Measurements from ENCODE around the gene NPW.

The NPW gene

DNA sequence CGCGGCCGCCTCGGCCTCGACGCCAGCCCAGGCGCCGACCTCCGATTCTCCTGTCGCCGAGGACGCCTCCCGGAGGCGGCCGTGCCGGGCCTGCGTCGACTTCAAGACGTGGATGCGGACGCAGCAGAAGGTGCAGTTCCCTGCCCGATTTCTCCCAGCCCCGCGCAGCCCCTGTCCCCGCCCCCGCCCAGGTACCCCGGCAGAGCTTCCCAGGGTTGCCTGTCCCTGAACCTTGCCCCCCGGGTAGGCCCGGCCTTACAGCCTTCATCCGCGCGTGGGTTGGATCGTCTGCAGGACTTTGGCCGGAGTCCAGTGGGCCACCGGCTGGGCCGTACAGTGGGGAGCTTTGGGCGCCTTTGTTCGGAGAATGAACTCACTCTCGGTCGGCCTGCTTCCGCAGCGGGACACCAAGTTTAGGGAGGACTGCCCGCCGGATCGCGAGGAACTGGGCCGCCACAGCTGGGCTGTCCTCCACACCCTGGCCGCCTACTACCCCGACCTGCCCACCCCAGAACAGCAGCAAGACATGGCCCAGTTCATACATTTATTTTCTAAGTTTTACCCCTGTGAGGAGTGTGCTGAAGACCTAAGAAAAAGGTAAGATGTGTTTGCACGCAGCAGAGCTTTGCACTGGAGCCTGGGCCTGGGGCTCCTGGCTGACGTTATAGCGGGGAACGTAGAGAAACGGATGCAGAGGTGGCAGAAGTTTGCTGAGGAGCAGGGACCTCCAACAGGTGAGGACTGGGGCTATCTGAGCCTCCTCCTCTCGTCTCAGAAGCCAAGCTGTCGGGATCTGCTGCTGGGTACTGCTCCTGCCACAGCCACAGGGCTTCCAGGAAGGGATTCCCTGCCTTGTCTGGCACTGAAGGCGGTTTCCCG lies 35.0 kb upstream of the NPW start:
- DNase-seq (ENCODE audit: low spot score): peak; percentile 67

DNA sequence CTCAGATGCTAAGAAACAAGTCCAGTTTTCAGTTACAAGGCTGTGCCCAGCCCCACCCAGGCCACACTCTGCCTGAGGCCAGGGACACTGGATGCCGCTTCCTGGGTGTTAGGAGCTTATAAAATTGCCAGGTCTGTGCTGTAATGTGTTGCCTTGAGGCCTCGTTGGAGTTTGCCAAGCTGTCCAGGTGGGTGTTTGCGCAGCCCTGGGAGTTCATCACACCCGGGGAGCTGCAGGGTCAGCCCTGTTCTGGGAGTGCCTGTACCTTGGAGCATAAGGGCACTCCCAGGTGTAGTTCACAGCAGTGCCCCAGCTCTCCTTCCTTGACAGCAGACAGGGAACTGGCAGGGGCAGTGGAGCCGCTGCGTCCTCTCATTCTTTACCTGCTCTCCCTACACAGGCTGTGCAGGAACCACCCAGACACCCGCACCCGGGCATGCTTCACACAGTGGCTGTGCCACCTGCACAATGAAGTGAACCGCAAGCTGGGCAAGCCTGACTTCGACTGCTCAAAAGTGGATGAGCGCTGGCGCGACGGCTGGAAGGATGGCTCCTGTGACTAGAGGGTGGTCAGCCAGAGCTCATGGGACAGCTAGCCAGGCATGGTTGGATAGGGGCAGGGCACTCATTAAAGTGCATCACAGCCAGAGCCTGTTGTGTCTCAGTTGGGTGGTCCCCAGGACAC lies 34.0 kb upstream of the NPW start:
- DNase-seq (ENCODE audit: low spot score): no peak

- no peak for DNase-seq (ENCODE audit: low spot score)
Observed at GRCh38 chr16:1987198-1987597, 32.4 kb upstream of the NPW start.

DNA sequence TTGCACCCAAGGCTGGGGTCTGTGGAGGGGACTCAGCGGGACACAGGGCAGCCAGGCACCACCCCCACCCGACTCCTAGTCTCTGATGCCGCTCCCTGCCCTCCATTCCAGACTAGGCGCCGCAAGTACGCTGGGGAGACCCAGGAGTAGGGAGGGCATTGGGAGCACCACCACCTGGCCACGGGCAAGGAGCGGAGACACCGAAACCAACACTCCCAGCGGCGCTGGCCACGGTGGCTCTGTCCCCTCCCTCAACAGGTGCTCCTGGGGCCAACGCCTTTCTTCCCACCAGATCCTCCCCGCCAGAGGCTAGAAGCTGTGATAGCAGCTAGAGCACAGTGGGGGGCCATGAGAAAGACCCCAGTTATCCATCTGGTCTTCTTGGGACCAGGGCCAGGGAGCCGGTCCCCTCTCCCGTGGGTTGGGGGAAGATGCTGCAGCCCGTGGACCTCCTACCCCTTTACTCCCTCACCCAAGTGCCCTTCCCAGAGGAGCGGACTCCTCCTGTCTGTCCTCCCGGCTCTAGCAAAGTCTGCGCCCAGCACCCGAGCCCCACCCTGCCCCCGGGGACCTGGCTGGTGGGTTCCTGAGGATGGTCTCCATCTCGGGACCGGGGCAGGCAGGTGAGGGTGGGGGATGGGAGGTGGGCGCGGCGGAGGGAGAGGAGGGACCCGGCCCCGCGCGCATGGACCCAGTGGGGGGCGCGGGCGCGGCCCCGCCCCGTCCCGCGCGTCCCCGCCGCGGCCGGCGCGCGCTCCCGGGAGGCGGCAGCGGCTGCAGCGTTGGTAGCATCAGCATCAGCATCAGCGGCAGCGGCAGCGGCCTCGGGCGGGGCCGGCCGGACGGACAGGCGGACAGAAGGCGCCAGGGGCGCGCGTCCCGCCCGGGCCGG lies 30.1 kb upstream of the NPW start, which contains the start of gene SYNGR3:
Gene SYNGR3, plus strand, starts transcription at position 762 of the 892 bp plus-strand sequence. CDS start 133 bp downstream, outside the sequence.
- DNase-seq (ENCODE audit: low spot score): peak; percentile 46

GRCh38 chr16:1990101-1990350 lies 29.6 kb upstream of the NPW start:
- DNase-seq (ENCODE audit: low spot score): no peak

DNA sequence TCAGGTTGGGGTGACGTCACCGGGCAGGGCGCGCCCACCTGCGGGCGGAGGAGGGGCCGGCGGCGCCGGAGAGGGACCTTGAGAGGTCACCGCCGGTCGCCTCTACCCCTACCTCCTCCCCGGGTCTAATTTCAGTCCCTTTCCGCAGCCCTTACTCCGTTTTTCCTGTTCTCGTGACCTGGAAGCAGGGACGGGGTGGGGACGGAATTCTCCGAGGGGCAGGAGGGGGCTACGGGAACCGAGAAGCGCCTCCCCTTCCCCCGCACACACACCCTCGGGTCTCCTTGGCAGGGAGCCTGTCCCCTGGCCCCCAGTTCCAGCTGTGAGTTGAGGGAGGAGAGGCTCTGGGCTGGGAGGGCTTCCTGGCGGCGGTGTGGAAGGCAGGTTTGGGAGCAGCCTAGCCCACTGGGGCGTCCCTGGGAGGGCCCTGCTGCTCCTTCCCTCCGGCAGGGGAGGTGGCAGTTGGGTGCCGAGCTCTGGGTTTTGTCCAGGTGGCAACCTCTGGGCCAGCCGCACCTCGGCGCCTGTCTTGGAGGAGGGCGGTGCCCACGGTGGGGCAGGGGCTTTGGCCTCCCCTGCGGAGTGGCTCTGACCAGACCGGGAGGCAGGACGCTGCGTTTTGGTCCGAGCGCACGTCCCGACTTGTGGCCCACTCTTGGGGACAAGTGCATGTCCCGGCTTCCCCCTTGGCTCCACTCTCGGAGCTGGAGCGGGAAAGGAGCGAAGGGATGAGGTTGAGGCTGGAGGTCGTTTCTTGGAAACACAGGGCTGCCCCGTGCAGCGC lies 29.0 kb upstream of the NPW start:
- peak; percentile 75 for DNase-seq (ENCODE audit: low spot score)

- no peak for DNase-seq (ENCODE audit: low spot score)
Observed at GRCh38 chr16:1991135-1991551, 28.4 kb upstream of the NPW start.

DNA sequence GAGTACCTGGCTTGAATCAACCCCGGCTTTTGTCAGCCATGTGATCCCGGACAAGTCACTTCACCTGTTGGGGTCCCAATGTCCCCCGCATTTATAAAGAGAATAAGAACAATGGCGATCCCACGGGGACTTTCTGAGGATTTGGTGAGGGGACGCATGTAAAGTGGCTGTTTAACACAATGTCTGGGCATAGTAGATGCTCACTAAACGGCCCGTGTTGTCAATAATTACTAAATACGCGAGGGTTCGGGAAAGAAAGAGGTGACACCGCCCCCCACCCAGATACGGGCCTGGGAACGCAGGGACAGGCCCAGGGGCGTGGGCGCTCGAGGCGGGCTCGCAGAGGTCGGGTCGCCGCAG lies 28.0 kb upstream of the NPW start:
- DNase-seq (ENCODE audit: low spot score): no peak

- DNase-seq (ENCODE audit: low spot score): peak; percentile 92
Observed at GRCh38 chr16:1991948-1992703, 27.5 kb upstream of the NPW start.

DNA sequence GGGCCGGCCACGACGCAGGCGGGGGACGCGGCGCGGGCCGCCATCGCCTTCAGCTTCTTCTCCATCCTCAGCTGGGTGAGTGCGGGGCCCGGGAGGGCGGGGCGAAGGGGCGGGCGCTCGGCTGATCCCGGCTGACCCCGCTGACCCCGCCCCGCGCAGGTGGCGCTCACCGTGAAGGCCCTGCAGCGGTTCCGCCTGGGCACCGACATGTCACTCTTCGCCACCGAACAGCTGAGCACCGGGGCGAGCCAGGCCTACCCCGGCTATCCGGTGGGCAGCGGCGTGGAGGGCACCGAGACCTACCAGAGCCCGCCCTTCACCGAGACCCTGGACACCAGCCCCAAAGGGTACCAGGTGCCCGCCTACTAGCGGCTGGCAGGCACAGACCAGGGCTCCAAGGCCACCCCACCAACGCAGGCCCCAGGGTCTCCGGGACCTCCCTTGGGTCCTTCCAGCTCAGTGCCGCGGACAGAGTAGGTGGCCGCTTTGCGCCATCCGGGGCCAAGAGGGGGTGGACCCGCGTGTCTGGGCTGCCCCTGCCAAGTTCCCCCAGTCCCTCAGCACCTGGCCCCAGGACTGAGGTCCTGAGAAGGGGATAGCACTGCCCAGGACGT lies 26.8 kb upstream of the NPW start:
- no peak for DNase-seq (ENCODE audit: low spot score)

DNA sequence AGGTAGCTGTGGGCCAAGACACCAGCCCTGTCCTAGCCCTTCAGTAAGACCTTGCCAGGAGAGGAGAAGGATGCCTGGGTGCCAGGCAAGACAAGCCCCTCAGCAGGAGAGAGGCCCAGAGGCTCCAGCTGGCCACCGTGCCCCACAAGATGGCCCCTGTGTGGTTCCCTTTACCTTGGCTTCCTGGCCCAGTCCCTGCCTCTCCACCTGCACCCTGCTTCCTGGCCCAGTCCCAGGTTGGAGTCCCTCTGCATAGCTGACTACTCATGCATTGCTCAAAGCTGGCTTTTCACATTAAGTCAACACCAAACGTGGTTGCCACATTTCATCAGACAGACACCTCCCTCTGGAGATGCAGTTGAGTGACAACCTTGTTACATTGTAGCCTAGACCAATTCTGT lies 25.9 kb upstream of the NPW start:
- DNase-seq (ENCODE audit: low spot score): no peak

DNA sequence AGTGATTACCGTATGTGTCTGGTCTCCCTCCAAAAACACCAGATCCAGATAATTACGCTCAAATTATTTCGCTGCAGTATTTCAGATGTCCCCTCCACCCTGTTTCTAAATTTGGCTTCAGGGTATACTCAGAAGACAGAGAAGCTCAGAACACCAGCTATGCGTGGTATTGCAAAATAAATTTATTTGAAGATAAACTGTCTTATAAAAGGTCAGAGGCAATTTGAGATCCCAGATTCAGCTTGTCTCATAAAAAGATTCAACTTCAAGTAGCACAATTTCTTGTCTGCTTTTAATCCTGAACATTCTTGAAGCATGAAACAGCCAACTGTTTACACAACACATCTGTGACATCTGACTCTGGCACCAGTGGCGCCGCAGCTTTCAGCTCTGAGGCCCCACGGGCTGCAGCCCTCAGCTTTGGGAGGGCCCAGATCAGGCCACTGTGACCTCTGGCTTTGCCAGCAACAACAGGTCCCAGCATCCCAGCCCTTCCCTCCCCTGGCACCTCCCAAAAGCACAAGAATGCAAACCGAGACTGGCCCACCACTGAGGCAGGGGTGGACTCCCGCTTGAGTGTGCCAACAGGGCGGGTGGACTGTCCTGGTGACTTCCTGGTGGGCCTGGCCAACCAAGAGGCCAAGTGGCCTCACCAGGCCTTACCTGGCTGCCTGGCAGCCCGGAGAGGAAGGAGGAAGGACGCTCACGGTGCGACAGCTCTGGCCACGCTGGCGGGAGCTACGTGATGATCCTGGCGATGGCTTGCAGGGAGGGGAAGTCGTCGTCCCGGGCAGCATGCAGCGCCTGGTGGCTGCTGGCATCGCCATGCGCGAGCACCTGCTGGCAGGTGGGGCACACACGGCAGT lies 21.9 kb upstream of the NPW start:
- DNase-seq (ENCODE audit: low spot score): no peak

GRCh38 chr16:1998360-1998835 lies 21.2 kb upstream of the NPW start:
- DNase-seq (ENCODE audit: low spot score): no peak

GRCh38 chr16:1998852-1999801 lies 20.5 kb upstream of the NPW start:
- no peak for DNase-seq (ENCODE audit: low spot score)

- no peak for DNase-seq (ENCODE audit: low spot score)
Observed at GRCh38 chr16:1999866-2000514, 19.6 kb upstream of the NPW start.

GRCh38 chr16:2001035-2001434 lies 18.6 kb upstream of the NPW start:
- DNase-seq (ENCODE audit: low spot score): no peak

GRCh38 chr16:2001456-2002355 lies 17.9 kb upstream of the NPW start:
- no peak for DNase-seq (ENCODE audit: low spot score)
